Testis (tissue), 2 donors: ENCODE measurements around the gene RASSF3.

Experiments used
- CTCF ChIP-seq, 3 experiments: fragments of 450-650 bp in 2 of 3; fragments of 200-600 bp in 1 of 3; sonication (generic) in 1 of 3; IDR thresholded peaks; one replicate each; pipeline ENCODE4 v1.5.1; 2016 to 2019; ENCODE audit warnings: antibody characterized with exemption in 3 of 3, mild to moderate bottlenecking in 2 of 3, moderate library complexity in 1 of 3
- POLR2A ChIP-seq: fragments of 450-650 bp; IDR thresholded peaks from one replicate; pipeline ENCODE4 v1.6.1; 2017; ENCODE audit warnings: antibody characterized with exemption, mild to moderate bottlenecking, moderate library complexity

- TF ChIP-seq CTCF (IDR thresholded peaks at IDR 0.05) (no peak), POLR2A (no peak)
These were observed 130.4 kb downstream of the RASSF3 start for GRCh38 chr12:64740646-64741045.
